Testis (tissue), 3 donors: ENCODE results near the gene RERE. TPM values are rescaled to one million over a fixed set of nuclear protein-coding genes. Genes with fewer than 3 reads are reported as not detected.
A peak's percentile ranks its signal among the peaks of the same experiment; 100 is the strongest.

Source experiments
- DNase-seq: peaks from one replicate; pipeline ENCODE4 v3.0.0-alpha.2; 2019
- H3K27ac ChIP-seq, 2 donors: fragments of 200-600 bp; sonication (generic); one replicate each; pipeline ENCODE4 v1.5.1; 2019
- H3K27me3 ChIP-seq: fragments of 200-600 bp; sonication (generic); one replicate; pipeline ENCODE4 v1.5.1; 2019
- H3K36me3 ChIP-seq: fragments of 200-600 bp; sonication (generic); one replicate; pipeline ENCODE4 v1.5.1; 2017; ENCODE audit warnings: low read depth; ENCODE audit errors: missing control alignments
- H3K4me1 ChIP-seq: fragments of 200-600 bp; sonication (generic); one replicate; pipeline ENCODE4 v1.5.1; 2019
- H3K4me3 ChIP-seq, 2 donors: fragments of 200-600 bp; sonication (generic); one replicate each; pipeline ENCODE4 v1.5.1; 2017 to 2019
- H3K9me3 ChIP-seq: fragments of 200-600 bp; sonication (generic); one replicate; pipeline ENCODE4 v1.5.1; 2017
- CTCF ChIP-seq, 3 experiments: fragments of 450-650 bp in 2 of 3; fragments of 200-600 bp in 1 of 3; sonication (generic) in 1 of 3; IDR thresholded peaks; one replicate each; pipeline ENCODE4 v1.5.1; 2016 to 2019; ENCODE audit warnings: antibody characterized with exemption in 3 of 3, mild to moderate bottlenecking in 2 of 3, moderate library complexity in 1 of 3
- POLR2A ChIP-seq: fragments of 450-650 bp; IDR thresholded peaks from one replicate; pipeline ENCODE4 v1.6.1; 2017; ENCODE audit warnings: antibody characterized with exemption, mild to moderate bottlenecking, moderate library complexity
- WGBS, 2 donors: methylation state at CpG; one replicate each; pipeline ENCODE4 v1.1.5; 2018; 5-methylcytosine and 5-hydroxymethylcytosine counted together
- intact Hi-C: fragments of 100-400 bp; cut with DNase I; formaldehyde crosslinking; loops from one replicate; pipeline ENCODE4 v1.15.1; 2023; ENCODE audit warnings: low total_unique reads
- polyA plus RNA-seq: library from polyadenylated mRNA; stranded (reverse); fragments of 350-450 nt; fragmentation: Illumina TruSeq; extraction: RNeasy Lipid Tissue Mini Kit (QIAGEN cat#74804); gene quantifications from one replicate; pipeline ENCODE4 v1.2.3, GENCODE V29; 2014; ENCODE audit warnings: low read depth, low replicate concordance; ENCODE audit not compliant: insufficient read depth
- total RNA-seq, 2 donors: library from RNA; depleted of rRNA; stranded (reverse); fragments of >200 nt; gene quantifications; one replicate each; pipeline ENCODE4 v1.2.3, GENCODE V29; 2016

The RERE gene
- total and polyA plus RNA-seq, 3 donors from 2014 or later, result 90.8 to 229 (median 203) TPM

GRCh38 chr1:8345621-8346415, 471.6 kb downstream of the RERE start:
- intact Hi-C loops, result no loop called here
- Histone ChIP-seq H3K27ac (no peak overlapping the region), H3K9me3 (no peaks in the 10 kb centered on the region), H3K36me3 (no peaks in the 10 kb centered on the region), H3K27me3 (no peaks in the 10 kb centered on the region), H3K4me3 (no peak overlapping the region), H3K4me1 (peaks cover 21% of the 10 kb centered on the region)
- TF ChIP-seq CTCF (IDR thresholded peaks at IDR 0.05), result no peak
- no peak for TF ChIP-seq POLR2A
- DNase-seq, result no peak
- WGBS, 2 donors, result 87 to 88% methylated on average over 17 to 18 of the region's 18 CpGs

GRCh38 chr1:8344893-8345507, 472.4 kb downstream of the RERE start:
- no peak overlapping the region for H3K4me3 ChIP-seq
- no peak for DNase-seq
- H3K27ac ChIP-seq, result no peak overlapping the region
- no peaks in the 10 kb centered on the region for H3K9me3 ChIP-seq
- intact Hi-C loops, result no loop called here
- WGBS, 2 donors, result 92 to 95% methylated on average over 10 of the region's 10 CpGs
- peaks cover 17% of the 10 kb centered on the region for H3K4me1 ChIP-seq
- no peaks in the 10 kb centered on the region for H3K36me3 ChIP-seq
- H3K27me3 ChIP-seq, result no peaks in the 10 kb centered on the region
- TF ChIP-seq POLR2A, result no peak
- TF ChIP-seq CTCF (IDR thresholded peaks at IDR 0.05), result no peak

- H3K4me3 ChIP-seq, result no peak overlapping the region
- H3K36me3 ChIP-seq, result no peaks in the 10 kb centered on the region
- H3K4me1 ChIP-seq, result peaks cover 8% of the 10 kb centered on the region
- WGBS, 2 donors, result 51 to 58% methylated on average over 31 to 32 of the region's 32 CpGs
- DNase-seq, result peak; percentile 83
- intact Hi-C loops, result no loop called here
- H3K27ac ChIP-seq, result peak overlapping the region; percentile 47 to 85
- TF ChIP-seq POLR2A (no peak), CTCF (IDR thresholded peaks at IDR 0.05) (no peak)
- no peaks in the 10 kb centered on the region for H3K27me3 ChIP-seq
- no peaks in the 10 kb centered on the region for H3K9me3 ChIP-seq
Observed at GRCh38 chr1:8343464-8344001, 473.9 kb downstream of the RERE start.

- no peaks in the 10 kb centered on the region for H3K36me3 ChIP-seq
- intact Hi-C loops, result no loop called here
- no peak for TF ChIP-seq POLR2A
- no peak for TF ChIP-seq CTCF (IDR thresholded peaks at IDR 0.05)
- peak overlapping the region; percentile 47 to 85 for H3K27ac ChIP-seq
- no peak for DNase-seq
- H3K4me1 ChIP-seq, result peaks cover 8% of the 10 kb centered on the region
- H3K27me3 ChIP-seq, result no peaks in the 10 kb centered on the region
- no peak overlapping the region for H3K4me3 ChIP-seq
- WGBS, 2 donors, result 59 to 67% methylated on average over 10 to 11 of the region's 11 CpGs
- no peaks in the 10 kb centered on the region for H3K9me3 ChIP-seq
Observed at GRCh38 chr1:8343044-8343443, 474.4 kb downstream of the RERE start.
